Suppressor macrophage treated with lipopolysaccharide for 1 hour (primary cell): Measurements from ENCODE around the gene PREX1.

ENCODE experiments used
- DNase-seq, 3 donors: peaks; one replicate each; pipeline ENCODE4 v3.0.0-alpha.2; 2020 to 2022

Gene PREX1

GRCh38 chr20:48649104-48649626 lies 178.6 kb downstream of the PREX1 start:
- no peak for DNase-seq

- no peak for DNase-seq
Observed at GRCh38 chr20:48648482-48649051, 179.2 kb downstream of the PREX1 start.

- no peak for DNase-seq
Observed at GRCh38 chr20:48647858-48648257, 179.9 kb downstream of the PREX1 start.

GRCh38 chr20:48645666-48646065 lies 182.1 kb downstream of the PREX1 start:
- no peak for DNase-seq

- DNase-seq, result no peak
Observed at GRCh38 chr20:48644286-48644828, 183.4 kb downstream of the PREX1 start.

- DNase-seq, result no peak
Observed at GRCh38 chr20:48642105-48642880, 185.5 kb downstream of the PREX1 start.

GRCh38 chr20:48640871-48641270 lies 186.9 kb downstream of the PREX1 start:
- no peak for DNase-seq

- no peak for DNase-seq
Observed at GRCh38 chr20:48639899-48640298, 187.9 kb downstream of the PREX1 start.

- DNase-seq, result peak; percentile 58 to 67 (median 67)
Observed at GRCh38 chr20:48638546-48638945, 189.3 kb downstream of the PREX1 start.

GRCh38 chr20:48637461-48637860 lies 190.3 kb downstream of the PREX1 start:
- no peak for DNase-seq

- no peak for DNase-seq
Observed at GRCh38 chr20:48636301-48636700, 191.5 kb downstream of the PREX1 start.

GRCh38 chr20:48635791-48636267 lies 192.0 kb downstream of the PREX1 start:
- DNase-seq, result peak; percentile 36 to 72 (median 54)

- no peak for DNase-seq
Observed at GRCh38 chr20:48635361-48635760, 192.4 kb downstream of the PREX1 start.

GRCh38 chr20:48634641-48635040 lies 193.2 kb downstream of the PREX1 start:
- no peak for DNase-seq

- DNase-seq, result no peak
Observed at GRCh38 chr20:48633620-48634257, 194.1 kb downstream of the PREX1 start.

- no peak for DNase-seq
Observed at GRCh38 chr20:48632825-48633619, 194.8 kb downstream of the PREX1 start.

- DNase-seq, result no peak
Observed at GRCh38 chr20:48632017-48632824, 195.6 kb downstream of the PREX1 start.

- DNase-seq, result no peak
Observed at GRCh38 chr20:48631114-48632016, 196.4 kb downstream of the PREX1 start.

GRCh38 chr20:48630342-48631075 lies 197.3 kb downstream of the PREX1 start:
- DNase-seq, result no peak

- DNase-seq, result no peak
Observed at GRCh38 chr20:48629960-48630315, 197.9 kb downstream of the PREX1 start.
